H1 (cell line): ENCODE measurements around the gene NLRC5. TPM values are rescaled to one million over a fixed set of nuclear protein-coding genes. Genes with fewer than 3 reads are reported as not detected.

ENCODE experiments used
- BACH1 ChIP-seq: IDR thresholded peaks from 2 replicates; pipeline ENCODE4 v1.6.1; 2012; ENCODE audit warnings: low read length, improper control_type of control experiment
- GTF2F1 ChIP-seq: IDR thresholded peaks from 2 replicates; pipeline ENCODE4 v1.6.1; 2012; ENCODE audit warnings: low read depth, low read length, improper control_type of control experiment, borderline replicate concordance
- NANOG ChIP-seq: IDR thresholded peaks from 2 replicates; pipeline ENCODE4 v1.6.1; 2011; ENCODE audit warnings: low read length, low read depth, mild to moderate bottlenecking, inconsistent platforms; ENCODE audit not compliant: insufficient read depth, poor library complexity, severe bottlenecking
- SRF ChIP-seq: IDR thresholded peaks from 2 replicates; pipeline ENCODE4 v1.6.1; 2011; ENCODE audit warnings: mild to moderate bottlenecking, low read depth, low read length, moderate library complexity
- polyA plus RNA-seq, 7 experiments: library from polyadenylated mRNA; depleted of rRNA in 3 of 7; stranded (reverse) in 5 of 7; unstranded in 2 of 7; fragments of >200 nt in 5 of 7; fragments of 200-250 nt in 2 of 7; gene quantifications; 1 replicate in 5 of 7; 2 replicates in 1 of 7; 4 replicates in 1 of 7; pipeline versions ENCODE4 v1.2.1 to v1.2.3, GENCODE V29; 2011 to 2013; ENCODE audit warnings: missing spikeins in 2 of 7, mixed read lengths in 2 of 7
- total RNA-seq: library from RNA; stranded (reverse); fragmentation: NEBNext Ultra II Directional; extraction: Animal tissue kit (Norgen Biotek cat#: 25700); gene quantifications from 2 replicates; pipeline ENCODE4 v1.2.1, GENCODE V29; 2021

NLRC5 gene
- total and polyA plus RNA-seq, 2 of the 8 experiments (the other 6 are each of a cell fraction or from before 2014, with no cell fraction given), result 2.2 to 3.2 TPM

GRCh38 chr16:56950051-56950450, 39.3 kb upstream of the NLRC5 start (continued):
- TF ChIP-seq GTF2F1 (no peak), BACH1 (no peak), NANOG (no peak), SRF (no peak)
- TF ChIP-seq, all 59 proteins: peak for 0
